ENCODE data around the gene KIAA0586.
"Not testable (repeated sequence)": the region's sequence is repeated elsewhere in the genome, so short reads cannot be mapped to it uniquely, and the experiment has no call there.

The KIAA0586 gene

GRCh38 chr14:58463147-58463546, 35.6 kb downstream of the KIAA0586 start:
- DNase-seq (ENCODE audit: low spot score), result no peak
- FAIRE-seq, result no peak

GRCh38 chr14:58464652-58465051, 37.1 kb downstream of the KIAA0586 start:
- DNase-seq (ENCODE audit: low spot score) (no peak), FAIRE-seq (no peak)

- DNase-seq (ENCODE audit: low spot score) (no peak), FAIRE-seq (no peak)
These were observed 37.9 kb downstream of the KIAA0586 start for GRCh38 chr14:58465421-58465820.

GRCh38 chr14:58466459-58466858, 38.9 kb downstream of the KIAA0586 start:
- DNase-seq (ENCODE audit: low spot score) (no peak), FAIRE-seq (no peak)

GRCh38 chr14:58467575-58467974, 40.1 kb downstream of the KIAA0586 start:
- DNase-seq (ENCODE audit: low spot score) (no peak), FAIRE-seq (no peak)

GRCh38 chr14:58469309-58469708, 41.8 kb downstream of the KIAA0586 start:
- FAIRE-seq (no peak), DNase-seq (ENCODE audit: low spot score) (no peak)

- no peak for DNase-seq (ENCODE audit: low spot score)
- no peak for FAIRE-seq
These were observed 48.8 kb downstream of the KIAA0586 start for GRCh38 chr14:58476320-58476719.

GRCh38 chr14:58477653-58478052, 50.1 kb downstream of the KIAA0586 start:
- FAIRE-seq (no peak), DNase-seq (ENCODE audit: low spot score) (no peak)

GRCh38 chr14:58478329-58478728, 50.8 kb downstream of the KIAA0586 start:
- not testable (repeated sequence) for FAIRE-seq; DNase-seq (ENCODE audit: low spot score)

GRCh38 chr14:58479975-58480374, 52.5 kb downstream of the KIAA0586 start:
- no peak for FAIRE-seq
- DNase-seq (ENCODE audit: low spot score), result no peak

GRCh38 chr14:58484176-58484575, 56.7 kb downstream of the KIAA0586 start:
- FAIRE-seq, result no peak
- DNase-seq (ENCODE audit: low spot score), result no peak

GRCh38 chr14:58488550-58488949, 61.0 kb downstream of the KIAA0586 start:
- FAIRE-seq, result peak; percentile 47
- DNase-seq (ENCODE audit: low spot score), result peak; percentile 33

GRCh38 chr14:58491593-58491992, 64.1 kb downstream of the KIAA0586 start:
- DNase-seq (ENCODE audit: low spot score) (no peak), FAIRE-seq (no peak)

GRCh38 chr14:58492044-58492443, 64.5 kb downstream of the KIAA0586 start:
- no peak for DNase-seq (ENCODE audit: low spot score)
- no peak for FAIRE-seq

GRCh38 chr14:58501214-58501816, 73.8 kb downstream of the KIAA0586 start:
- peak; percentile 45 for FAIRE-seq
- DNase-seq (ENCODE audit: low spot score), result peak; percentile 34

GRCh38 chr14:58513272-58513671, 85.8 kb downstream of the KIAA0586 start:
- FAIRE-seq, result no peak

GRCh38 chr14:58517592-58517991, 90.1 kb downstream of the KIAA0586 start:
- no peak for DNase-seq (ENCODE audit: low spot score)
- FAIRE-seq, result no peak

More at GRCh38 chr14:58513272-58513671, 85.8 kb downstream of the KIAA0586 start:
- no peak for DNase-seq (ENCODE audit: low spot score)

GRCh38 chr14:58525691-58526090, 98.2 kb downstream of the KIAA0586 start:
- DNase-seq (ENCODE audit: low spot score); FAIRE-seq: not testable (repeated sequence)

GRCh38 chr14:58533446-58533845, 105.9 kb downstream of the KIAA0586 start:
- FAIRE-seq (no peak), DNase-seq (ENCODE audit: low spot score) (no peak)

- no peak for FAIRE-seq
These were observed 107.5 kb downstream of the KIAA0586 start for GRCh38 chr14:58535044-58535443.

GRCh38 chr14:58537004-58537403, 109.5 kb downstream of the KIAA0586 start:
- FAIRE-seq, result no peak
- no peak for DNase-seq (ENCODE audit: low spot score)

More at GRCh38 chr14:58535044-58535443, 107.5 kb downstream of the KIAA0586 start:
- DNase-seq (ENCODE audit: low spot score), result no peak

GRCh38 chr14:58540749-58541632, 113.5 kb downstream of the KIAA0586 start:
- DNase-seq (ENCODE audit: low spot score), result no peak
- FAIRE-seq, result no peak

GRCh38 chr14:58541633-58542022, 114.1 kb downstream of the KIAA0586 start:
- no peak for FAIRE-seq
- no peak for DNase-seq (ENCODE audit: low spot score)
